ENCODE results near the gene RGMB. TPM values are rescaled to one million over a fixed set of nuclear protein-coding genes. Genes with fewer than 3 reads are reported as not detected.

RGMB gene
- total RNA-seq, 1 donor from 2014 or later, result 6.8 TPM

DNA sequence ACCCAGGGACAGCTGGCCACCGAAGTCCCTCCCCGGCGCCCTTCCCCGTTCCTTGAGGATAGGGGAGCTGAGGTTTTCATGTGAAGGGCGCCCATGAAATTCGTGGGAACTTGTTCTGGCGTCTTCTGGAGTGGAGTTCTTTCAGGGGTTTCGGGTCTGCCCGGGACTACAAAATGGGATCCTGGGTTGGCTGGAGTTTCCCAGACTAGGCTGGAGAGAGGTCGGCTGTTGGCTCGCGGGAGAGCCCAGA lies 3.6 kb upstream of the RGMB start:
- TF ChIP-seq, protein P1, sequence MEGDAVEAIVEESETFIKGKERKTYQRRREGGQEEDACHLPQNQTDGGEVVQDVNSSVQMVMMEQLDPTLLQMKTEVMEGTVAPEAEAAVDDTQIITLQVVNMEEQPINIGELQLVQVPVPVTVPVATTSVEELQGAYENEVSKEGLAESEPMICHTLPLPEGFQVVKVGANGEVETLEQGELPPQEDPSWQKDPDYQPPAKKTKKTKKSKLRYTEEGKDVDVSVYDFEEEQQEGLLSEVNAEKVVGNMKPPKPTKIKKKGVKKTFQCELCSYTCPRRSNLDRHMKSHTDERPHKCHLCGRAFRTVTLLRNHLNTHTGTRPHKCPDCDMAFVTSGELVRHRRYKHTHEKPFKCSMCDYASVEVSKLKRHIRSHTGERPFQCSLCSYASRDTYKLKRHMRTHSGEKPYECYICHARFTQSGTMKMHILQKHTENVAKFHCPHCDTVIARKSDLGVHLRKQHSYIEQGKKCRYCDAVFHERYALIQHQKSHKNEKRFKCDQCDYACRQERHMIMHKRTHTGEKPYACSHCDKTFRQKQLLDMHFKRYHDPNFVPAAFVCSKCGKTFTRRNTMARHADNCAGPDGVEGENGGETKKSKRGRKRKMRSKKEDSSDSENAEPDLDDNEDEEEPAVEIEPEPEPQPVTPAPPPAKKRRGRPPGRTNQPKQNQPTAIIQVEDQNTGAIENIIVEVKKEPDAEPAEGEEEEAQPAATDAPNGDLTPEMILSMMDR (IDR thresholded peaks at IDR 0.05; ENCODE audit: insufficient read depth, low read length, severe bottlenecking), result no peak
- no peak for FAIRE-seq
- Histone ChIP-seq H3K27me3 (ENCODE audit: control insufficient read depth, insufficient read depth, low read length) (no peaks in the 10 kb centered on the region), H3K36me3 (ENCODE audit: control insufficient read depth, insufficient read depth, low read length) (no peaks in the 10 kb centered on the region), H3K4me3 (ENCODE audit: low read depth, low read length) (peak overlapping the region; percentile 69)
- no peak for DNase-seq (ENCODE audit: low read depth)

DNA sequence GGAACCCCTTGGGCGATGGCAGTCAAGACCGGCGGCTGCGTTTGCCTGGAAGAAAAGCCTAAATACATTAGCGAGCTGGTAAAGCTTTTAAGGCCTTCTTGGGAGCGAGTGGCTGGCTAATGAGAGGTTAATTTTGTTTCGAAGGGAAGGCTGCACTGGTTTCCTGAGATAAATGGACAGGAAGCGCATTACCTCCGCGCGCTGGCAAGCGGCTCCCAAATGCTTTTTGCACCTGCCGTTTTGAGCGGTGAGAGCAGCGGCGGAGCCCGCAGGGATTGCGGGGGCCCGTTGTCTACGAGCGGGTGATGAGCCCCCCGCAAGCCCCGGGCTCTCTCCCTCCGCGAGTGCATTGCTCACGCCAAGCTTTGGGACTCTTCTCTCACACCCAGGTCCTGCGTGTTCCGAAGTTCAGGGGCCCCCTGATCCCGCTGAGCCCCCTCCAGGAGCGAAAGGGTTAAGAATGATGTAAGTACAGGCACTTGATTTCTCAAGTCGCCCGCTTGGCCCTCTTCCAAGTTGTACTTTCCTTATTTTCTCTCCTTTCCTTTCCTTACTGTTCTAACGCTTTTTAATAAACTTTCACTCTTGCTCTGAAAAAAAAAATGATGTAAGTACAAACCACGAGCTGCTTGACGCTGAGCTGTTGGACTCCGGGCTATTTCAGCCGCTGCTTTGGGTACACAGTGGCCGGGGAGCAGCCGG lies 3.1 kb upstream of the RGMB start:
- FAIRE-seq (no peak), DNase-seq (ENCODE audit: low read depth) (peak; percentile 36)
- Histone ChIP-seq H3K36me3 (ENCODE audit: control insufficient read depth, insufficient read depth, low read length) (no peaks in the 10 kb centered on the region), H3K4me3 (ENCODE audit: low read depth, low read length) (peak overlapping the region; percentile 69), H3K27me3 (ENCODE audit: control insufficient read depth, insufficient read depth, low read length) (no peaks in the 10 kb centered on the region)
- TF ChIP-seq, protein P1 (IDR thresholded peaks at IDR 0.05; ENCODE audit: insufficient read depth, low read length, severe bottlenecking), result no peak

DNA sequence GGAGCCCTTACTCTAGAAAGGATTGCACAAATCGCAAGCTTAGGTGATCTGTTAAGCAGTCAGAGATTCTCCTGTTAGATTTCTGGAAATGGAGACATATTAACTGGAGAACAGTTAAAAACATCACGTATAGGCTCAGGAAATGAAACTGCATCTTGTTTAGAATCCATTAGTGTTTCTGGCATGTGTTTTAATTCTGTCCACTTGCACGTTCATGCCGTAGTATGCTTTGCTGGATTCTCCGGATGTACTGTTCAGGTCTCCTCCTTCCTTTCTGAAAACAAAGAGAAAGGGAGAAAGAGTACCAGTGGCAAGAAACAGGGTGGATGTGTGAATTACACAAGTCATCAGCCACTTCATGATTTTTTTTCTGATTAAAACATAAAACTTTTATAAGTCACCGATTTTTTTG lies 2.5 kb upstream of the RGMB start:
- Histone ChIP-seq H3K4me3 (ENCODE audit: low read depth, low read length) (peak overlapping the region; percentile 69), H3K27me3 (ENCODE audit: control insufficient read depth, insufficient read depth, low read length) (no peaks in the 10 kb centered on the region), H3K36me3 (ENCODE audit: control insufficient read depth, insufficient read depth, low read length) (no peaks in the 10 kb centered on the region)
- FAIRE-seq (no peak), DNase-seq (ENCODE audit: low read depth) (peak; percentile 42)
- TF ChIP-seq, protein P1 (IDR thresholded peaks at IDR 0.05; ENCODE audit: insufficient read depth, low read length, severe bottlenecking), result no peak

DNA sequence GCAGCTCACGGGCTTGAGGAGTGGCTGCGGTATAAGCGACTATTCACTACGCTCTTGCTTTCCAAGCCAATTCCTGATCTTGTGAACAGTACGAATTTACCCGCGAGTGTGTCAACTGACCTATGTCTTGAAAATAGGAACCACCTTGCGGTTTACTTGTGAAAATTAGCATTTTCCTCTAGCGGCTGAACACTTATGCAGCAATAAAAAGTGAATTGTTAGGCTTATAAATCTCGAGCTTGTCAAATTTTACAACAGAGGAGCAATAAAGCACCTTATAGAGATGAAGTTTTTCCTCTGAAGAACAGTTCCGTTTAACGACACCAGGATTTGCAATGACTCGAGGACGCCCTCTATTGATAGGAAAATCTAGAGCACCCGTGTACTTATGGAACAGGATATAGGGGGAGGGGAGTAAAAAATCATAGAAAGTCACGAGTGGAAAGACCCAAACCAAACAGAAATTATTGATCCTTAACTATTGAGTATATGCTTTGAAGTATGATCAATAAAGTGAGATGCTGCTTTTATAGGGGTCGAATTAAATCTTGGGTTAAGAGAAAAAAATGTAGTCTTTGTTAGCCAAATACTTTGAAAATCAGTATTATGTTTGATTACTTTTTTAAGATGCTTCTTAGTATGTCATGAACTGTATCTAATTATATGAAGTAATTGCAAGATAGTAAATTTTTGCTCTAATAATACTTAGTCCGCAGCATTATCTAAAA lies 1.9 kb upstream of the RGMB start:
- TF ChIP-seq, protein P1 (IDR thresholded peaks at IDR 0.05; ENCODE audit: insufficient read depth, low read length, severe bottlenecking), result peak; percentile 73
- no peaks in the 10 kb centered on the region for H3K36me3 ChIP-seq (ENCODE audit: control insufficient read depth, insufficient read depth, low read length)
- H3K27me3 ChIP-seq (ENCODE audit: control insufficient read depth, insufficient read depth, low read length), result no peaks in the 10 kb centered on the region
- DNase-seq (ENCODE audit: low read depth) (peak; percentile 87), FAIRE-seq (no peak)
- H3K4me3 ChIP-seq (ENCODE audit: low read depth, low read length), result peak overlapping the region; percentile 69

DNA sequence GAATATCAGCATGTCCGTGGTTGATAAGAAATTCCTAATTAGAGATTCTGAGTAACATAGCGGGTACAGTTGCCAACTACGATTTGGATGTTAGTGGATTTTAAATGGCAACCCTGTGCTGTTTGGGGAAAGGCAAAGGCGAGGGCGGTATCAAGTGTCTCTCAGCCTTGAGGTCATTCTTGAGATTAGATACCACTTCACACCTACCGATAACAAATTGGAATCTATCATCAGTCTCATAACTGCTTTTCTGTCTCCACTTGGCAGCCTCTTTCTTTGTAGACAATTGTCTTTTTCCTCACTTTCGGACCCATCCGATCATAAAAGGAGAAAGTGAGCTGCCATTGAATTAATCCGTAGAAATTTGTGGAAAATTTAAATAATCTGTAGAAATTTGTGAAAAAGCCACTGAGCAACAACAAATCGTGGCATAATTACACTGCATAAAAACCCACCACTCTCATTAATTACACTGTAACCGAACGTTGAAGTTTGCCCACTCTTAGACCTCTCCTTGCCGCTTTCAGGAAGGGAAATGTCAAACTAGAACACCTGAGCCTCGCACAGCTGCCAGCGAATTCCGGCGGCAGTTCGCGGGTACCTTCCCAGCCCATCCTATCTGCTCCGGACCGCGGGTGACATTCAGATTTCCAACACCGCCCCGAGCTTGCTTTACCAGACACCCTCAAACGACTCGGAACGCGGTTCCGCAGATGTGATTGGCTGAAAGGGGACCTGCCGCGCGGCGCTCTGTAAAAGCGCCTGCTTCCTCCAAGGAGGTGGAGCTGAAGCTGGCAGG lies 849 bp upstream of the RGMB start:
- no peak for FAIRE-seq
- no peaks in the 10 kb centered on the region for H3K36me3 ChIP-seq (ENCODE audit: control insufficient read depth, insufficient read depth, low read length)
- peak; percentile 86 for DNase-seq (ENCODE audit: low read depth)
- H3K4me3 ChIP-seq (ENCODE audit: low read depth, low read length), result peak overlapping the region; percentile 78
- H3K27me3 ChIP-seq (ENCODE audit: control insufficient read depth, insufficient read depth, low read length), result no peaks in the 10 kb centered on the region
- TF ChIP-seq, protein P1 (IDR thresholded peaks at IDR 0.05; ENCODE audit: insufficient read depth, low read length, severe bottlenecking), result no peak
